A204.1 (cell line): Measurements from ENCODE around the gene OLFM4.

Experiments used
- FAIRE-seq: peaks from 2 replicates; lab custom pipeline; 2012; peaks lifted over from hg19 to GRCh38; lab: Jason Lieb, UNC

Gene OLFM4

GRCh38 chr13:53014495-53015443, 13.8 kb upstream of the OLFM4 start:
- FAIRE-seq = no peak

- no peak for FAIRE-seq
These were observed 12.6 kb upstream of the OLFM4 start for GRCh38 chr13:53015971-53016370.

- FAIRE-seq = no peak
These were observed 11.1 kb upstream of the OLFM4 start for GRCh38 chr13:53017433-53017970.

- no peak for FAIRE-seq
These were observed 9.6 kb upstream of the OLFM4 start for GRCh38 chr13:53018690-53019647.

GRCh38 chr13:53020764-53021335, 7.8 kb upstream of the OLFM4 start:
- no peak for FAIRE-seq

GRCh38 chr13:53023246-53023645, 5.4 kb upstream of the OLFM4 start:
- FAIRE-seq = no peak

GRCh38 chr13:53028063-53028462, 550 bp upstream of the OLFM4 start:
- FAIRE-seq = no peak

- no peak for FAIRE-seq
These were observed 4.2 kb downstream of the OLFM4 start for GRCh38 chr13:53032849-53033248.

- FAIRE-seq = no peak
These were observed 10.4 kb downstream of the OLFM4 start for GRCh38 chr13:53038993-53039392.

GRCh38 chr13:53041968-53042516, 13.4 kb downstream of the OLFM4 start:
- FAIRE-seq = no peak

GRCh38 chr13:53042877-53043276, 14.3 kb downstream of the OLFM4 start:
- no peak for FAIRE-seq

- FAIRE-seq = no peak
These were observed 14.8 kb downstream of the OLFM4 start for GRCh38 chr13:53043398-53043797.

- FAIRE-seq = no peak
These were observed 16.6 kb downstream of the OLFM4 start for GRCh38 chr13:53045189-53045588.

- FAIRE-seq = no peak
These were observed 20.3 kb downstream of the OLFM4 start for GRCh38 chr13:53048880-53049279.

- FAIRE-seq = no peak
These were observed 21.5 kb downstream of the OLFM4 start for GRCh38 chr13:53050151-53050550.

GRCh38 chr13:53052675-53053074, 24.1 kb downstream of the OLFM4 start:
- no peak for FAIRE-seq

- FAIRE-seq = no peak
These were observed 26.0 kb downstream of the OLFM4 start for GRCh38 chr13:53054569-53054968.

- no peak for FAIRE-seq
These were observed 29.6 kb downstream of the OLFM4 start for GRCh38 chr13:53058065-53058679.

GRCh38 chr13:53060840-53061490, 32.4 kb downstream of the OLFM4 start:
- no peak for FAIRE-seq

GRCh38 chr13:53064731-53065130, 36.1 kb downstream of the OLFM4 start:
- no peak for FAIRE-seq

GRCh38 chr13:53066411-53066810, 37.8 kb downstream of the OLFM4 start:
- FAIRE-seq = no peak
